PC-3 (cell line): Measurements from ENCODE around the gene REPS2. TPM values are rescaled to one million over a fixed set of nuclear protein-coding genes. Genes with fewer than 3 reads are reported as not detected.

Source experiments
- ATAC-seq: fragments of 200-7000 bp; cut with Tn5 transposase; 2 replicates; pipeline ENCODE4 v1.9.1; 2020; ENCODE audit warnings: mild to moderate bottlenecking, moderate library complexity
- BruUV-seq: library from RNA; stranded (reverse); fragments of 400-500 nt; replicated peaks from 2 replicates; lab custom pipeline; 2021; lab: Mats Ljungman, UMichigan
- CTCF ChIA-PET: fragments of 300-600 bp; sonication (Branson Sonifier 250); formaldehyde crosslinking; loops from one replicate; lab custom pipeline; 2022; ENCODE audit warnings: antibody characterized with exemption; lab: Charles Lee
- POLR2A ChIA-PET: fragments of 300-600 bp; sonication (Branson Sonifier 250); formaldehyde crosslinking; loops from one replicate; lab custom pipeline; 2022; ENCODE audit warnings: antibody characterized with exemption; ENCODE audit not compliant: unreplicated experiment; lab: Charles Lee
- DNase-seq: peaks from one replicate; pipeline ENCODE4 v3.0.0-alpha.2; 2015
- H2AFZ ChIP-seq: fragments of 300-600 bp; sonication (generic); 2 replicates; pipeline ENCODE4 v1.6.0; 2016; ENCODE audit warnings: antibody characterized with exemption, low read length
- H3F3A ChIP-seq: fragments of 300-600 bp; sonication (generic); one replicate; pipeline ENCODE4 v1.6.0; 2017; ENCODE audit warnings: antibody characterized with exemption, low read length, control low read depth, mild to moderate bottlenecking; ENCODE audit not compliant: unreplicated experiment
- H3K27ac ChIP-seq: fragments of 300-600 bp; sonication (generic); 2 replicates; pipeline ENCODE4 v1.5.1; 2016; ENCODE audit warnings: mild to moderate bottlenecking, low read length
- H3K27me3 ChIP-seq: fragments of 300-600 bp; sonication (generic); 2 replicates; pipeline ENCODE4 v1.6.1; 2016; ENCODE audit warnings: low read length, mixed read lengths
- H3K36me3 ChIP-seq: fragments of 300-600 bp; sonication (generic); 2 replicates; pipeline ENCODE4 v1.6.1; 2016; ENCODE audit warnings: low read depth, mixed run types, low read length, mixed read lengths
- H3K4me1 ChIP-seq: fragments of 300-600 bp; sonication (generic); 2 replicates; pipeline ENCODE4 v1.5.1; 2016; ENCODE audit warnings: low read length; ENCODE audit not compliant: insufficient read depth
- H3K4me2 ChIP-seq: fragments of 300-600 bp; sonication (generic); 2 replicates; pipeline ENCODE4 v1.6.0; 2016; ENCODE audit warnings: low read length
- H3K4me3 ChIP-seq: fragments of 300-600 bp; sonication (generic); 2 replicates; pipeline ENCODE4 v1.5.1; 2016; ENCODE audit warnings: mild to moderate bottlenecking, low read length, mixed read lengths
- H3K79me2 ChIP-seq: fragments of 300-600 bp; sonication (generic); 2 replicates; pipeline ENCODE4 v1.6.1; 2017; ENCODE audit warnings: low read length, mixed read lengths
- H3K9ac ChIP-seq: fragments of 300-600 bp; sonication (generic); 2 replicates; pipeline ENCODE4 v1.6.0; 2016; ENCODE audit warnings: mild to moderate bottlenecking, low read length
- H3K9me2 ChIP-seq: fragments of 300-600 bp; sonication (generic); replicated peaks from 2 replicates; pipeline ENCODE4 v1.6.1; 2016; ENCODE audit warnings: mixed run types, low read length, mixed read lengths
- H3K9me3 ChIP-seq: fragments of 300-600 bp; sonication (generic); 2 replicates; pipeline ENCODE4 v1.6.1; 2016; ENCODE audit warnings: low read length, mixed read lengths
- H4K20me1 ChIP-seq: fragments of 300-600 bp; sonication (generic); 2 replicates; pipeline ENCODE4 v1.6.1; 2016; ENCODE audit warnings: low read length, mixed read lengths
- CTCF ChIP-seq: fragments of 300-600 bp; sonication (generic); conservative IDR thresholded peaks from 2 replicates; pipeline ENCODE4 v1.5.1; 2017; ENCODE audit warnings: antibody characterized with exemption, low read depth, mild to moderate bottlenecking, low read length
- EZH2 ChIP-seq: fragments of 300-600 bp; sonication (generic); IDR thresholded peaks from one replicate; pipeline ENCODE4 v1.6.1; 2017; ENCODE audit warnings: antibody characterized with exemption, mild to moderate bottlenecking, low read length; ENCODE audit not compliant: unreplicated experiment
- EZH2phosphoT487 ChIP-seq: fragments of 300-600 bp; sonication (generic); IDR thresholded peaks from 2 replicates; pipeline ENCODE4 v1.6.1; 2018; ENCODE audit warnings: mild to moderate bottlenecking, antibody characterized with exemption, low read length, borderline replicate concordance
- intact Hi-C: fragments of 100-400 bp; cut with micrococcal nuclease; formaldehyde crosslinking; loops from 2 replicates; pipeline ENCODE4 v1.9.0; 2023
- total RNA-seq: library from RNA; depleted of rRNA; stranded (reverse); fragments of >200 nt; gene quantifications from 2 replicates; pipeline ENCODE4 v1.2.3, GENCODE V29; 2014

The REPS2 gene
- total RNA-seq, 1 experiment from 2014 or later: 6.3 TPM

- no peak overlapping the region for H2AFZ ChIP-seq
- no peak overlapping the region for H3K9ac ChIP-seq
- no peak overlapping the region for H3K4me3 ChIP-seq
- H3K27me3 ChIP-seq: no peaks in the 10 kb centered on the region
- no peaks in the 10 kb centered on the region for H3K79me2 ChIP-seq
- no peak overlapping the region for H3K4me2 ChIP-seq
- no peaks in the 10 kb centered on the region for H3K36me3 ChIP-seq
- no peak for ATAC-seq
- H3F3A ChIP-seq: no peaks in the 10 kb centered on the region
- ChIA-PET CTCF (no interaction called here), POLR2A (no interaction called here)
- no peaks in the 10 kb centered on the region for H4K20me1 ChIP-seq
- H3K4me1 ChIP-seq: no peaks in the 10 kb centered on the region
- no peaks in the 10 kb centered on the region for H3K9me3 ChIP-seq
- H3K27ac ChIP-seq: no peak overlapping the region
- no peaks in the 10 kb centered on the region for H3K9me2 ChIP-seq
- BruUV-seq: no TSS peak
- DNase-seq: no peak
- no peak for TF ChIP-seq EZH2phosphoT487
- no peak for TF ChIP-seq CTCF
- TF ChIP-seq EZH2: no peak
- intact Hi-C loops: no loop called here
Measured at GRCh38 chrX:17182317-17182716, 235.9 kb downstream of the REPS2 start.

GRCh38 chrX:17183566-17183965 lies 237.1 kb downstream of the REPS2 start:
- Histone ChIP-seq H2AFZ (no peak overlapping the region), H3K36me3 (no peaks in the 10 kb centered on the region), H3F3A (no peaks in the 10 kb centered on the region), H3K9ac (no peak overlapping the region), H3K4me1 (no peaks in the 10 kb centered on the region), H3K27ac (no peak overlapping the region), H4K20me1 (no peaks in the 10 kb centered on the region), H3K9me2 (no peaks in the 10 kb centered on the region), H3K9me3 (no peaks in the 10 kb centered on the region), H3K79me2 (no peaks in the 10 kb centered on the region), H3K4me2 (no peak overlapping the region), H3K27me3 (no peaks in the 10 kb centered on the region), H3K4me3 (no peak overlapping the region)
- TF ChIP-seq EZH2 (no peak), CTCF (no peak), EZH2phosphoT487 (no peak)
- CTCF ChIA-PET: no interaction called here
- no TSS peak for BruUV-seq
- intact Hi-C loops: no loop called here
- POLR2A ChIA-PET: no interaction called here
- DNase-seq: peak; percentile 3
- ATAC-seq: no peak

GRCh38 chrX:17185431-17185830 lies 239.0 kb downstream of the REPS2 start:
- CTCF ChIA-PET: no interaction called here
- no peak for ATAC-seq
- H3K27ac ChIP-seq: no peak overlapping the region

More at GRCh38 chrX:17185431-17185830, 239.0 kb downstream of the REPS2 start:
- Histone ChIP-seq H3K4me1 (no peaks in the 10 kb centered on the region), H4K20me1 (no peaks in the 10 kb centered on the region), H3K27me3 (no peaks in the 10 kb centered on the region), H3K9me2 (no peaks in the 10 kb centered on the region), H2AFZ (no peak overlapping the region), H3K9ac (no peak overlapping the region), H3K4me3 (no peak overlapping the region), H3K36me3 (no peaks in the 10 kb centered on the region), H3K4me2 (no peak overlapping the region), H3F3A (no peaks in the 10 kb centered on the region), H3K9me3 (no peaks in the 10 kb centered on the region), H3K79me2 (no peaks in the 10 kb centered on the region)
- TF ChIP-seq EZH2 (no peak), EZH2phosphoT487 (no peak), CTCF (no peak)
- POLR2A ChIA-PET: no interaction called here
- BruUV-seq: no TSS peak
- intact Hi-C loops: no loop called here
- DNase-seq: no peak
